ENCODE results near the gene IQGAP2.

The IQGAP2 gene

DNA sequence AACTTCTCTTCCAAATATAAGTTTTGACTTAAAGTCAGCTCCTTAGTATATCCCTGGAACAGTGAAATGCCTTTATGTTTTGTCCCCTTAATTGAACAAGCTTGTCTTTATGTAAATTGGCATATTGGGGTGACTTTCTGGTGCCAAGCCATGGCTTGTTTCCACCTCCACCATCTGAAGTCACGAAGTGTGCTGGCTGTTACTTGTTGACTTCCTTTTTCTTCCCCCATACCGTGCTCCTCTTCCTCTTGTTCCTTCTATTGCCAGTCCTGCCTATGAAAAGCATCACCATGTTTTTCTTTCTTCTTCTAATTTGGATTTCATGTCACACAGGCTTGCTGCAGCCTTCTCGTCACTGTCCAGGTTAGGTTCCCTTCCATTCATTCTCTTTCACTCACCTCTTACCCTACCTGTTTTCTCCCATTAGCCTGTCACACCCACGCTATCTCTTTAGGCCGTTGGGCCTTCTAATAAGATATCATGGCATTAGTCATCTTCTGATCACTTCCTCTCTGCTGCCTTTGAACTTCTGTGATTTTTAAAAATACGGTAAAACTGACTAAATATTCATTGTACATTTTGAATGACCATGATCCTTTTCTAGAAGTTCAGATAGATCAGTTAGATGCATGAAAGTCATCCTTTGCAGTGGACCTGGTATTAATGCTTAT is 48.1 kb downstream of the IQGAP2 start:
- DNase-seq, result no peak

DNA sequence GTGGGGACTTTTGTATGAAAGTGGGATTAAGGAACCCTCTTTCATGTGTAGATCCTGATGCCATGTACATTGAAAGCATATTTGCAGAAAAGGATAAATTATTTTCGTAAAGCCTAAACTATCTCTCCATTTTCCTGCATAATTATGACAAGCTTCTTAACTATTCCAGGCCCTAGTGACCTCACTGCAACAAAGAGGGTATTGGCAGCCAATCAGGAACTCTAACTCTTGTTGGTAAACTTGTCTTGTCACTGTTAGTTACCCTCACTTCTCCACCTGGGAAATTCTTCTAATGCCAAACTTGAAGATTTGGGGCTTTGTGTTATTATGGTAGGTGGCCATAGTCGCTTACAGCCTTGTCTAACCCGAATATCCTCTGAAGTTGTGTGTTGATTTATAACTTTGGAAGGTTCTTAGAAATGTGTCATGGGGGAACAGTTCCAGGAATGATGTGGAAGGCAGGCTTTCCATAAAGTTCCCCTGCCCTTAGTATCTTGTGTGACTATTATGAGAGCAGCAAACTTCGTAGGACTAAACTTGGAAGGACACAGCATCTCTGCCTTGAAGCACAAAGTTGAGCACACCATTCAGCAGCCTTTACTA is 52.5 kb downstream of the IQGAP2 start:
- no peak for DNase-seq

- DNase-seq, result no peak
These were observed 53.2 kb downstream of the IQGAP2 start for GRCh38 chr5:76456258-76456657.

- no peak for DNase-seq
These were observed 54.8 kb downstream of the IQGAP2 start for GRCh38 chr5:76457674-76458485.

- DNase-seq, result no peak
These were observed 55.4 kb downstream of the IQGAP2 start for GRCh38 chr5:76458486-76458830.

GRCh38 chr5:76460104-76460503 is 57.0 kb downstream of the IQGAP2 start:
- no peak for DNase-seq

- no peak for DNase-seq
These were observed 59.1 kb downstream of the IQGAP2 start for GRCh38 chr5:76462097-76462667.

GRCh38 chr5:76467216-76467615 is 64.1 kb downstream of the IQGAP2 start:
- DNase-seq, result no peak

- DNase-seq, result no peak
These were observed 65.7 kb downstream of the IQGAP2 start for GRCh38 chr5:76468635-76469425.

DNA sequence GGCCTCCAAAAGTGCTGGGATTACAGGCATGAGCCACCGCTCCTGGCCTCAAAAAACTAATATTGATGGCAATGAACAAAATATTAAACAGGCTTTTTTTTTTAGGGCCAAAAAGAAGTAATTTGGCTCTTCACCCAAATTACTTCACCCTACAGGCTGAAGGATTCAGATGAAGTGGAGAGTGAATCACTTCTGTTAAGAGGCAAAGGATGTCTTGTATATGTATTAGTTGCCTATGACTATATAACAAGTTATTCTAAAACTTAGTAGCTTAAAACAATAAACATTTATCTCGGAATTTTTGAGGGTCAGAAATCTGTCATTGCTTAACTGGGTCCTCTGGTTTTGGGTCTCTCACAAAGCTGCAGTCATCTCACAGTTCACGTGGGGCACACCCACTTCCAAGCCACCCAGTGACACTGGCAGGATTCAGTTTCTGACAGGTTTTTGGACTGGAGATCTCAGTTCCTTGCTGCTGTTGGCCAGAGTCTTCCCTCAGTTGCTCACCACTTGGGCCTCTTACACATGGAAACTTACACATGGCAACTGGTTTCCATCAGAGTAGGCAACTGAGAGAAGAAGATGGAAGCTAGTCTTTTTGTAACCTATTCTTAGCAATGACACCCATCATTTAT is 66.7 kb downstream of the IQGAP2 start:
- DNase-seq, result no peak

DNA sequence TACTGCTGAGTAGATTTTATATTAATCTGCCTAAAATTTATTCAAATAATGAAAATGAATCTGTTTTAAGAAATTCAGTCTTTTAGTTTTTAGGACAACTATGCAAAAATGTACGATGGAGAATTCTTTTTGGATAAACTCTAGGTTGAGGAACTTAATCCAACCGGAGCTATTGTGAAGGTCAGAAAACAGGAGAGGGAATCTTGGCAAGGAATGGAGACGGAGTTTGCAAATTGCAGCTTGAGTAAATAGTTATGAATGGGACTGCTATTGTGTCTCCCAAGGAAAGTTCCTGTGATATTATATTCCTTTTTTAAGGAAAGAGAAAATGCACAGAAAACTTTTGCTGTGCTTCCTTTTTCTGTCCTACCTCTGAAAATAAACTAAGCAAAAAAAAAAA is 67.9 kb downstream of the IQGAP2 start:
- no peak for DNase-seq

GRCh38 chr5:76471406-76471805 is 68.3 kb downstream of the IQGAP2 start:
- DNase-seq, result no peak

DNA sequence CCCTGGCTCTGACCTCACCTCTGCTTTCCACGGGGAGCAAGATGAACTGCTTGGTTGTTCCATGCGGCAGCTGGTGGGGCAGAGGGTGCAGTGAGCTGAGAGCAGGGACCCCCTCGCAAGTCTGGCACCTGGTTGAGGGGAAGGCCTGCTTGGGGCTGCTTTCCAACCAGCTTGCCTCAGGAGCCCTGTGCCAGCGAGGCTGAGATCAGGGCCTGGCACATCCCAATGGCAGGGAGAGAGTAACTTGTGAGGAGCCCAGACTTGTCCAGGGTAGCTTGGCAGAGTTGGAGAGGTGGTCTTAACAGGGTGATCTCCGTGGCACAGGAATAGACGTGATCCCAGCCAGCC is 68.9 kb downstream of the IQGAP2 start:
- DNase-seq, result no peak

- no peak for DNase-seq
These were observed 69.4 kb downstream of the IQGAP2 start for GRCh38 chr5:76472335-76473008.

GRCh38 chr5:76473009-76473336 is 69.9 kb downstream of the IQGAP2 start:
- DNase-seq, result no peak

- DNase-seq, result no peak
These were observed 70.6 kb downstream of the IQGAP2 start for GRCh38 chr5:76473661-76474060.

DNA sequence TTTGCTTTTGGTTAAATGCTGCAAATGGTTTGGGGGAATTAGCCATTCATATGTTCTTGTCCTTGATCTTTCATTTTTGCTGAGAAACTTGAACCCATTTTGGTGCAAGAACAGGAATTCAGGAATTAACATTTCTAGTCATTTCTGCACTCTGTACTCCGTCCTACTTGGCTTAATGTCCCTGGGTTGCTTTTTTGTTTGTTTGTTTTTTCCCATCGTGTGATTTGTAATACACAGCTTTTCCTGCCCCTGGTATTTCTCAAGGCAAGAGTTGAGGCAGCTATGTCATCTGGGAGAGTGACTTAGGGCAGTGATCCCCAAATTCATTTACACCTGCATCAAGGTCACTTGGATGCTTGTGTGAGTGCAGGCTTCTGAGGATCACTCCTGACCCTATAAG is 71.3 kb downstream of the IQGAP2 start:
- no peak for DNase-seq

GRCh38 chr5:76475385-76475784 is 72.3 kb downstream of the IQGAP2 start:
- no peak for DNase-seq

DNA sequence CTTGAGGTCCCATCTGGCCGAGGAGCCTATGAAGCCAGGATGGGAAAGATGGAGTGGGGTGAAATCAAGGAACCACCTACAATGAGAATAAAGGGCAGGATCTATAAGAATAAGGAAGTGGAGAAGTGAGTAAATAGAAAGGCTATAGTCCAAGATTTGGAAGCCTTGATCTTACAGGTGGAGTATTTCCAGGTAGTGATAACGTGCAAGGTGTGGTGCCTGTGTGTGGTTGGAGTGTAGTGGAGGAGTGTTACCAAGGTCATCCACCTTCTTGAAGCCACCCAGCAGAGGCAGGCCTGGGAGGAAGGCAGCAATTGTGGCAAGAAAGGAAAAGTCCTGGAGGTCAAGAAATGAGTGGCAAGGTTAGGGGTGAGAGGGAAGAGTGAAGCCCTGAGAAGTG is 72.9 kb downstream of the IQGAP2 start:
- DNase-seq, result no peak

- no peak for DNase-seq
These were observed 73.5 kb downstream of the IQGAP2 start for GRCh38 chr5:76476474-76477038.

GRCh38 chr5:76477061-76477460 is 74.0 kb downstream of the IQGAP2 start:
- DNase-seq, result no peak

GRCh38 chr5:76477571-76477970 is 74.5 kb downstream of the IQGAP2 start:
- DNase-seq, result no peak

Data from NCI-H2029 treated with DMSO at 0.1 percent for 48 hours (cell line).